ENCODE measurements around the gene KIFC3.
"Not testable (repeated sequence)": the region's sequence is repeated elsewhere in the genome, so short reads cannot be mapped to it uniquely, and the experiment has no call there.

DNA sequence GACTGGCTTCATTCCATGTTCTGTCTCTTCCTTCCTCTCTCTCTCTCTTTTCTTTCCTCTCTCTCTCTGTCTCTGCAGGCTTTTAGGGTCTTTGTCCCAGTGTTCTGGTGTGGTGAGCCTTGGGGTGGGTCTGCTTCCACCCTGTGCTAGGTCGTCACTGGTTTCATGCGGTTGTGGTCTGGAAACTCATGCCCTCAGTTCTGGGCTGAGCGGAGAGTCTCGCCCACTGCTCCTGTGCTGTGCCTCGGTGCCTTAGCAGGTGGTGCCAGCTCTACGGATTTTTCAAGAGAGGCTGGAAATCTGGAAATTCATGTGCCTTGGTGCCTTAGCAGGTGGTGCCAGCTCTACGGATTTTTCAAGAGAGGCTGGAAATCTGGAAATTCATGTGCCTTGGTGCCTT is 56.0 kb downstream of the KIFC3 start:
- TF ChIP-seq, protein P1, sequence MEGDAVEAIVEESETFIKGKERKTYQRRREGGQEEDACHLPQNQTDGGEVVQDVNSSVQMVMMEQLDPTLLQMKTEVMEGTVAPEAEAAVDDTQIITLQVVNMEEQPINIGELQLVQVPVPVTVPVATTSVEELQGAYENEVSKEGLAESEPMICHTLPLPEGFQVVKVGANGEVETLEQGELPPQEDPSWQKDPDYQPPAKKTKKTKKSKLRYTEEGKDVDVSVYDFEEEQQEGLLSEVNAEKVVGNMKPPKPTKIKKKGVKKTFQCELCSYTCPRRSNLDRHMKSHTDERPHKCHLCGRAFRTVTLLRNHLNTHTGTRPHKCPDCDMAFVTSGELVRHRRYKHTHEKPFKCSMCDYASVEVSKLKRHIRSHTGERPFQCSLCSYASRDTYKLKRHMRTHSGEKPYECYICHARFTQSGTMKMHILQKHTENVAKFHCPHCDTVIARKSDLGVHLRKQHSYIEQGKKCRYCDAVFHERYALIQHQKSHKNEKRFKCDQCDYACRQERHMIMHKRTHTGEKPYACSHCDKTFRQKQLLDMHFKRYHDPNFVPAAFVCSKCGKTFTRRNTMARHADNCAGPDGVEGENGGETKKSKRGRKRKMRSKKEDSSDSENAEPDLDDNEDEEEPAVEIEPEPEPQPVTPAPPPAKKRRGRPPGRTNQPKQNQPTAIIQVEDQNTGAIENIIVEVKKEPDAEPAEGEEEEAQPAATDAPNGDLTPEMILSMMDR (IDR thresholded peaks at IDR 0.05) = not testable (repeated sequence)
- TF ChIP-seq POLR2A, EP300 (IDR thresholded peaks at IDR 0.05): not testable (repeated sequence)
